NB4 (cell line): Measurements from ENCODE around the gene OTUB1.

ENCODE experiments used
- CTCF ChIP-seq: IDR thresholded peaks from one replicate; pipeline ENCODE4 v1.5.1; 2012; ENCODE audit warnings: low read depth, low read length
- POLR2A ChIP-seq: IDR thresholded peaks from 2 replicates; pipeline ENCODE4 v1.6.1; 2011; ENCODE audit warnings: mild to moderate bottlenecking; ENCODE audit not compliant: insufficient read length; ENCODE audit errors: extremely low read depth

GRCh38 chr11:64042301-64042700 is 56.1 kb downstream of the OTUB1 start:
- no peak for TF ChIP-seq POLR2A
- TF ChIP-seq CTCF, result no peak
